Umbilical cord (tissue), 2 donors: ENCODE measurements around the gene SEMA5A. TPM values are rescaled to one million over a fixed set of nuclear protein-coding genes. Genes with fewer than 3 reads are reported as not detected.
"Not testable (repeated sequence)": the region's sequence is repeated elsewhere in the genome, so short reads cannot be mapped to it uniquely, and the experiment has no call there.

Experiments
- DNase-seq: peaks from one replicate; pipeline ENCODE4 v3.0.0-alpha.2; 2015; ENCODE audit warnings: low spot score
- total RNA-seq: library from RNA; depleted of rRNA; stranded (reverse); fragments of >200 nt; gene quantifications from one replicate; pipeline ENCODE4 v1.2.3, GENCODE V29; 2014; ENCODE audit warnings: low replicate concordance; ENCODE audit not compliant: insufficient read depth

The SEMA5A gene
- total RNA-seq, 1 donor from 2014 or later = 24.8 TPM

DNA sequence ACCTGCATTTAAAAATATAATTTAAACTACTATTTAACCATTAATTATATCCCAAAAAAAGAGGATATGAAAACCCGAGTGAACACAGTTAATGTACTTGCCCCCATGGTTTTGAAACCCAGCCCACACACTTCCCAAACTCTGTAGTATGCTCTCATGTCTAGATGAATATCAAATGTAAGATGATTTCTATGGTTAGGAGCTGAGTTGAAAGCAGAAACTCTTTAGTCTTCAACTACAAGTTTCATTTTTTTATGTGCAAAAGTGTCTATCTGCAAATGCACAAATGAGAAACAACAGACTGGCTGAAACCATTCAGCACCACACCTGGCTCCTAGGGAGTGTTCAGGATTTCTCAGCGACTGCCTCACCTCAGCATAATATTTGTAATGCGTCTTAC, 183.3 kb downstream of the SEMA5A start:
- no peak for DNase-seq

DNA sequence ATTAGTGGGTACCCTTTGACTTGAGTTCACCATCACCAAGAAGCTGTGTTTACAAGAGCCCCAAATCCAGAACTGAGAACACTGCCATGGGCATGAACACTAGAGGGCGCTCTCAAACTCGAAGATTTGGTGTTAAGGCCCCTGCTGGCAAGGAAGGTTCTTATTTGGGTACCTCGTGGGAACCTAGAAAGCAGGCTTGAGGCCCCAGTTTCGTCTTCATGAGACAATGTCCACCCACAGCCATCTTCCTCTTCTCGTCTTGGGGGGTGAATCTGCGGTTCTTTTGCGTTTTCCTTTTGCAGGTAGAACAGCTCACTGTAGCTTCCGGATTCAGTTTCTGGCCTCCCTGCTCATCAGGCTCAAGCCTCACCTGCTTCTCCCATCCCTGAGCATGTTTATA, 184.0 kb downstream of the SEMA5A start:
- peak; percentile 21 for DNase-seq

DNA sequence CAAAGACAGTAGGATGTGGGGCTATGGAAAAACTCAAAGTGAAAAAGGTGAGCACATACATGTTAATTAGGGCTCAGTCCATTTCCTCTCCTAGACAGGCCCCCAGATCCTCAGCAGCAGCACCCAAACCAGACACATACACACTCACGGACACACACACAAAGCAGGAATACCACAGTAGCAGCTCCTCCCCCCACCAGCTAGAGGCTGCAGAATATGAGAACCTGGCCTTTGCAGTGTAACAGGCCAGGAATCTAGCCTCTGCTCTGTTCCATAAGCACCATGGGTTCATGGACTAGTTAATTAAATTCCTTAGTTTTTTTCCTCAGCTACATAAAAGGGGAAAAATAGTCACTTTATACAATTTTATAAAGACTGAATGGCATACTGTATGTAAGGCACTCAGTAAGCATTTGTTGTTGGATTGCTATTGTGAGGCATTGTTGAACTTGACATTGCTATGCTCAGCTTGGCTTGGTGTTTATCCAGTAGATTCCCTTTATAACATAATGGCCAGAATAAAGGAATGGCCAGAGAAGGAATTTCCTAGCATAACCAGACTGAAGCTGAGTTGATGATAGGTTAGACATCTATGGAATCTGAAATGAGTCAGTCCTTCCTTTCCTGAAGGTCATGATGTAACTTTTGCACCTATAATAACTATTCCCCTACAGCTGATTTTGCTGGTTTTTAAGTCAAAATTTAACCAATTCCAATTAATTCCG, 186.8 kb downstream of the SEMA5A start:
- DNase-seq = peak; percentile 8

DNA sequence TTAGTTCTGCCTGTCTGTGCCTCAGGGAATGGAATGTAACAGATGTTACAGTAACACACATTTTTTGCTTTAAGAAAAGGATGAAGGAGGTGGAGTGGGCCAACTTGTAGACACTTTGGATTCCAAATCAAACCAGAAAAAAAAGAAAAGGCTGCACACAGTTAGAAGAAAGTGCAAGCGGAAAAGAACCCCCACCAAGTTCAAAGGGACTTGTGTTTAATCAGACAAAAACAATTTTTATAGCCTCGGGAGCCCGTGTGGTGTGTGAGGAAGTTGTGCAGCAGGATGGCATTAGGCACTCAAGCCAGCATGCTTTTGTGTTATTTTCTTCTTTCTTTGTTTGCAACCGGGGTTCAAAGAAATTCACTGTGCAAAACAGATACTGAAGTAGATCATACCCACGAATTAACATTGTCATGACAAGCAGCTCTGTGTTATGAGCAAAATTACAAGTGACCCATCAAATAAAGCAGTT, 189.5 kb downstream of the SEMA5A start:
- peak; percentile 29 for DNase-seq

DNA sequence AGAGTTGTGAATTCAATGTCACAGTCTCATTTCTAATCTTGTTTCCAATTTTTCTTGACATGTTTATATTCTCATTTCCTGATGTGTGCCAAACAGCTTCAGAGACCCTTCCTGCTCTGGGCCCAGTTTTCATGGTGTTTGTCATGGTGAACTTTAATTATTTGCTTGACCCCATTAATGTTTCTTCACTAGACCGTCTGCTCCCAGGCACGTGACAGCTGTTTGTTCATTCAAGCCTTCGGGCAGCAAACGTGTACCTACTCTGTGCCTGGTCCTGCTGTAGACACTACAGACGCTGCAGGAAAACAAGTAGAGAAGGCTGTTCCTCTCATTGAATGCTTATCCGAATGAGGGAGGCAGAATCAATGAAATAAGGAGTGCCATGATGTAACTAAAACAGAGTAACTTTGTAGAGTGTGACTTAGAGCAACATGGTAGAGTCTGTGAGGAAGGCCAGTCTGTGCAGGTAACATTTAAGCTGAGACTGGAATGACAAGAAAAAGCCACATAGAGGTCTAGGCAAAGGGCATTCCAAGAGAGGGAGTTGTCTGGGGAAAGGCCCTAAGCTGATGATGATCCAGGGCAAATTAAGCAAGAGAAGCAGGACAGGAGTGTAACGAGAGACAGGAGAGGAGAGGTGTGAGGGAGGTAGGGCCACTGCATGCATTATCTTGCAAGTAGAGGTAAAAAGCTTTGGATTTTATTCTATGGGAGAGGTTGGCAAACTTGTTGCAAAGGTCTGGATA, 191.4 kb downstream of the SEMA5A start:
- DNase-seq = no peak

DNA sequence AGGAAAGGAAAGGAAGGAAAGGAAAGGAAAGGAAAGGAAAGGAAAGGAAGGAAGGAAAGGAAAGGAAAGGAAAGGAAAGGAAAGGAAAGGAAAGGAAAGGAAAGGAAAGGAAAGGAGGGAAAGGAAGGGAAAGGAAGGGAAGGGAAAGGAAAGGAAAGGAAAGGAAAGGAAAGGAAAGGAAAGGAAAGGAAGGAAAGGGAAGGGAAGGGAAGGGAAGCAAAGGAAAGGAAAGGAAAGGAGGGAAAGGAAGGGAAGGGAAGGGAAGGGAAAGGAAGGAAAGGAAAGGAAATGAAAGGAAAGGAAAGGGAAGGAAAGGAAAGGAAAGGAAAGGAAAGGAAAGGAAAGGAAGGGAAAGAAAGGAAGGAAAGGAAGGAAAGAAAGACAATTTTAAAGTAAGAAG, 192.8 kb downstream of the SEMA5A start:
- not testable (repeated sequence) for DNase-seq

DNA sequence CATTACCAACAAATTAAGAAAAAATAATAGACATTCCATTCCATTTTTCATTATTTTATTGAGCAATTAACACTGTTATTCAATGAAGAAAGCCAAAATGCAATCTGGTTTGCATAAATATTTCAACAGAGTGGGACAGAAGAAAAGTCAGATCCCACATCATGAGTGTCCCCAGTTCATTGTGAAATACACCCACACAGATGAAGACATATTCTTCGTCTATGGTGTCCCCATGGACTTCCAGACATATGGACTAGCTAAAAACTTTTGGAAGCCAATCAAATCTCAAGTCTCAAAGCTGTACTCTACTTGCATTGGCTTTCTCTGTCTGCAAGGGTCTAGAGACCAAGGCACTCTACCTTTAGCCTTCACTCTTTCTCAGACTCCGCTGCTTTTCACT, 194.3 kb downstream of the SEMA5A start:
- DNase-seq = no peak

DNA sequence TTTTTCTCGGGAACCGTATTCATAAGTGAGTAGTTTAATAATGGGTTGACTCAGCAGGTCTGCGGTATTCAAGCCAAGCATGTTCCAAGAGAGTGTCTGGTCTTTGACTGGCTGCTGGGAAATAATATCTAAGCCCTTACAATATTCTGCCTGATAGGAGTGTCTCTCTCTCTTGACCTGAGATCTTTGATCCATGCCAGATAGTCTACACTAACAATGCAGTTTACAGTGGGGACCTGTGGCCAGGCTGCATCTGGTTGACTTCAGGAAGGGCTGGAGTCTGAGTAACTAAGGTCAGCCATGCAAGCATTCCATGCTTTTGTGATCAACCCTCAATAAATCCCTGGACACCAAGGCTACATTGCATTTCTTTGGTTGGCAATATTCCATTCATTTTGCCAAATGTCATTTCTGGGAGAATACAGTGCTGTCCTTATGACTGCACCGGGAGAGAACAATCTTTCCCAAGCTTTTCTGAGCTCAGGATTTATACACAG, 195.5 kb downstream of the SEMA5A start:
- peak; percentile 66 for DNase-seq

DNA sequence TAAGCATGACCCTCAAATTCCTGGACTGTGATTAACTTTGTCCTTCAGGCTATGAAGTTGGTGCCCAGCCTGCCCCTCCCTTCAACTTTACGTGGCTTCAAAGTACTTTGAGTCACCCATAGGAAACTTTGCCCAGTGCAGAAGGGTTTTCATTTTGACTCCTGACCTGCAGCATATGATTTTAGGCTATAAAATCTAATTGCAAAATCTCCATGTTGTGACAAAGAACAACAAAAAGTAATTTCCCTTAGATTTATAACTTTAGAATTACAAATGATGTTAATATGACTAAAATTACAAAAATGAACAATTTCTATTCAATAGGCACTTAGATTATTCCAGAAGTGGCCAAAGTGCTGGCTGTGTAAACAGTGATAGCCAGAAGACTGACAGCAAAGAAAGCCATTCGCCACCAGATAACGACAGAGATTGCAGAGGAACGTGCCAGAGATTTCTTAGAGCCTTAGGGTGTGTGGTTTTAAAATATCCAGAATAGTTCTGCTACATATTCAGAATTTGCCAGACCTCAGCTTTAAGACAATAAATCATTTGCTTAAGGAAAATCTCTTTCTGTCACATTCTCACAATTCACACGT, 197.4 kb downstream of the SEMA5A start:
- DNase-seq = peak; percentile 84

DNA sequence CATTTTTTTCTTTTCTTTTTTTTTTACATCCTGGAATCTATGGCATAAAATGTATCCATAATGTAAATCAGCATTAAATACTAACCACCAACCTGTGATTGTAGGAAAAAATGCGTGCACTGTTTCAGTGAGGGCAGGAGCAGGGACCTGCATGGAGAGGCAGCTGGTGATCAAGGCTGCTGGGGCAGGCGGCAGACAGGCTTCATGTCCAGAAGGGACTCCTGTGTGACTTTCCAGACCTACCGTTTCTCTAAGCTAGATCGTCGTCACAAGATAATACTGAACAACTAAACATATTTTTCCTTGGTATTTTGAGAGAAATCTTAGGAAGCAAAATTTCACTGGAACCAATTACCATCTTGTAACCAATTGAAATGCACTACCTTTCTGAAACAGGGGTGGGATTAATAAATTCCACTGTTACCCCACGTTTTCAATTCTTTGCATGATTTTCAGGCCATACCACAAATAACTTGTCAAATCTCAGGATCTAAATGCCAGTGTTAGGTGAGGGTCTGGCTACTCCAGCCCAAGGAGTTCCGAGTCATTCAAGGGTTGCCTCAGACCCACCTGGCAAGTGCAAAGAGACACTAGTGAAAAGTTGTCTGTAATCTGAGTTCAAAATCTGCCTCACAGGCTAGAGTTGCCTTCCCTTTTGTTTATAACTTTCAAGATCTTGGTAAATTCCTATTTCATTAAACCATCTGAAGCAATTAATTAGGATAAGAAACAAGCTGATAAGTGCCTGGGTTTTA, 198.2 kb downstream of the SEMA5A start:
- no peak for DNase-seq

DNA sequence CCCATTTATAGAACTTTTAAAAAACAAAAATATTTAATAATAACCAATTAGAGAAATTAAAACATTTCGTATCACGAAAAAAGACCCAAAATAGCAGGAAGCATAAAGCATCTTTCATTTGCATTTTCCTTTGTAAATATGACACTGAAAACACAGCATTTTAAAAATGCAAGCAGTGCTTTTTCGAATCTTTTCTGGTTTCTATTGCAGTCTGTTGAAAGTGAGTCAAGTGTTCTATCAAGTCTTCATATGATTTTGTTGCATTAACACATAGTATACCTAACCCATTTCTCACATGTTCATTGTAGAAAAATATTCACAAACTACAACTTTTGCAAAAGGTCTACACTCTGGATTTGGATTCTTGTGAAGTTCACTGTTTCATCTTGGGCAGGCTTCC, 198.8 kb downstream of the SEMA5A start:
- no peak for DNase-seq

DNA sequence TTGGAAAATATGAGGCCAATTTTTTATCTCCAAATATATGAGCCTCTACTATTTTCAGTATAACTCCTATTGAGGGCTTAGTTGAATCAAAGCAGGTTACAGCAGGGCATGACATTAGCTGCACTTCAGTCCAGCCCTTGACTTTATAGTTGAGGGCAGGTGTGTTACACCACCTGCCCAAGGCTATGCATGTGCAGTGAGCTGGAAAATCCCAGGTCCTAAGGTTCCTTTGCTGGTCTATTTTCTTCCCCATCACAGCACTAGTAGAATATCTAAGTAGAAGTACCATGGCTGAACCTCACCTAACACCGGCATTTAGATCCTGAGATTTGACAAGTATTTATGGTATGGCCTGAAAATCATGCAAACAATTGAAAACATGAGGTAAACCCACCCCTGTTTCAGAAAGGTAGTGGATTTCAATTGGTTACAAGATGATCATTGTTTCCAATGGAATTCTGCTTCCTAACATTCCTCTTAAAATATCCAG, 201.1 kb downstream of the SEMA5A start:
- DNase-seq = no peak

DNA sequence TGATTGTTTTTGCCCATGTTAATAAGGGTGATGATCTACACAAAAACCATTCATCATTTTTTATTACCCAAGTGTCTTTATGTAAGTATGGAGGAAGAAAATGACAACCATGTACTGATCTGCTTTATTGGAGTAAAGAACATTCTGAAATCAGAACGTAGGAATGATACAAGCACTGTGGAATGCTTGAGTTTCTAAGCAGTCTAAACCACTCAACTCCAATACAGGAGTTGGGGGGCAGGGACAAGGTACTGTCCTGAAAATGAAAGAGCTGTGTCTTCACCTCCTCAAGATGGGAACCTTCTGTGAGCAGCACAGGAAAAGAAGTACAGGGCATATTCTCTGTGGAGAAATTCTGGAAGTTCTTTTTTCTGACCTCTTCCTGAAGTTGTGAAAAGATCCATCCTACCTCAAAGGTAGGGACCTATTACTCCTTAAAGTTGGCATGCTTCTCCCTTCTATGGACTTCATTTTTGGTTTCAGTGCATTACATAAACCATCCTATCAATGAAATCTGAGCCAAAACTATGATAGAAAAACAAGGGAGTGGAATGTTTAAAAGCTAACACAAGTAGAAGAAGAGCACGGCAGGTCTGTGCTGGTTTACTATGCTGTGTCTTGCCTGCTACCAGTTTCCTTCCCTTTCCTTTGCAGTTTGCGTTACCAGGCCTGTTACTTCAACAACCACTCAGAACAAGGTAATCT, 202.6 kb downstream of the SEMA5A start:
- peak; percentile 25 for DNase-seq

DNA sequence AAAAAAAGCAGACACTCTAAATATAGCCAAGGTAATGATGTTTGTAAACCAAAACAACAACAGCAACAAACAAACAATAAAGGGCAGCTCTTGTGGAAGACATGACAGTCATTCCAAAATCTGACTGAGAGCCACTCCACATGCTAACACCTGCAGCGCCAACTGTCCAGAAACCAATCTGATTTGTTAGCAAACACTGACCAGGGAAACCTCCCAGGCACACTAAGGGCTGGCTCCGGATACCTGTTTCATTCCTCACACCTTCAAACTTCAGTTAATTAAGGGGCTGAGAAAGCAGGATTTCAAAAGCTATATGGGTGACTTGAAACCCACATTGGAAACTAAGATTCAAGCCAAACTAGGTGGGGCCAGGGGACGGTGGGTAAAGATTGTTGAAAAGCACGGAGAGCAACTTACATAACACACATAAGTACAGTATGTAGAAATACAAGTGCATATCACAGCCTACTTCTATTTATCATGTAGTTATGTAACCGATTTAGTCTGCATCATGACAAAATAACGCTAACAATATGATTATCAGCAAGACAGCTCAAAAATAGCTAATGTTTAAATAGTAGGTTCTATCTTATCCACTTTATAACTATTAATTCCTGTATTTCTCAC, 203.6 kb downstream of the SEMA5A start:
- no peak for DNase-seq

DNA sequence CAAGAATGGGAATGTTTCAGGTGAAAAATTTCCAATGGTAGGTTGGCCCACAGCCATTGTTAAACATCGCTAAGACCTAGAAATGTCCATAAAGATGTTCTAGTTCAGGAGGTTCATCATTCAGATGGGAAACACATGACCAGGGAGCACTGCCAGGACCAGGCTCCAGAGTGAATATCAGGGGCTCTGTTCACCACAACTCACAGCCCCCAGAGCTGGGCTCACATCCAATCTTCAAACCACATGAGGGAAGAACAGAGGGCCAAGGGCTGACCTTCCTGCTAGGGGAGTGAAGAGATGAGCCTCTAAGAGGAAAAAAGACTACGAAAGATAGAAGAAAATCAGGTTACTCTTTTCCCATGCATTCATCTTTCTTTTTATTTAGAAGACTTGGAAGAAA, 205.8 kb downstream of the SEMA5A start:
- DNase-seq = no peak

DNA sequence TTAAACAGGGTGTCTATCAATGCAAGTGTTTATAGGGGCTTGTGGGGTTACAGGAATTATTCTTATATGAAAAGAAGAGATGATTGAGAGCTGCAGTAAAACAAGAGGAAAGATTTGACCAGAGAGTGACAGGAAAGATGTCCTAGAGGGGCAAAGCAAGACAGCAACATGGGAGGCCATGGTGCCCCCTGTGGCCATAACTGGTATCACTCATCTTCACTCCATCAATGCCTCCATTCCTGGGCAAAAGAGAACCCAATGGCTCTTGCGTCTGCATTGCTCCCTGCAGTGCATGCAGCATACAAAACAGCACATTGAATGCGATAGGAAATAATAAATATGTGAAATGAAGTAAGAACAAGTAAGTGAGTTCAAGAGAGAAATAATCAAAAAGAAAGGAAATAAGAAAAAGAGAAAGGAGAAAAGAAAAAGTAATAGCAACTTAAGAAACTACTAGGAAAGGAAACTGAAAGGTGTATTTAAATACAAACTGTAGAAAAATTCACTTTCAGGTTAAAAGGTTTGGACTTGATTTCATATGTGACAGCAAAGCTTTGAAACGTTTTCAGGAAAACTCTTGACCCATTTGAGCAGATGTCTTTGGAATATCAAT, 206.6 kb downstream of the SEMA5A start:
- DNase-seq = no peak

DNA sequence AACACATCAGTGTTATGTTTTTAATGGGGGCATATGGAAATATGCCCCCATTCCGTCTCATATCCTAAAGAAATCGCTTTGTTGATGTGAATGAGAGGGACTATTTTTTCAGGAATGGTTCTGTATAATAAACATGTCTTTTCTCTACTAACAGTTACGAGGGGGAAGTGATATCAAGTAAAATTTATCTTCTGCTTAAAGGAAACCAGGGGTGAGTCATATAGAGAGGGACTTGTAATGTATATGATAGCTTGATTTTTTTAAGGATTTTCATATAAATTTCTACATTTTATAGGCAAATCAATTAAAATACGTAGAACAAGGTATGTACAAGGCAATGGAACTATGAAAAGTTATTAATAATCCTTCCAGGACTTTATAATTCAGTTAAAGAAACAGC, 207.1 kb downstream of the SEMA5A start:
- no peak for DNase-seq

DNA sequence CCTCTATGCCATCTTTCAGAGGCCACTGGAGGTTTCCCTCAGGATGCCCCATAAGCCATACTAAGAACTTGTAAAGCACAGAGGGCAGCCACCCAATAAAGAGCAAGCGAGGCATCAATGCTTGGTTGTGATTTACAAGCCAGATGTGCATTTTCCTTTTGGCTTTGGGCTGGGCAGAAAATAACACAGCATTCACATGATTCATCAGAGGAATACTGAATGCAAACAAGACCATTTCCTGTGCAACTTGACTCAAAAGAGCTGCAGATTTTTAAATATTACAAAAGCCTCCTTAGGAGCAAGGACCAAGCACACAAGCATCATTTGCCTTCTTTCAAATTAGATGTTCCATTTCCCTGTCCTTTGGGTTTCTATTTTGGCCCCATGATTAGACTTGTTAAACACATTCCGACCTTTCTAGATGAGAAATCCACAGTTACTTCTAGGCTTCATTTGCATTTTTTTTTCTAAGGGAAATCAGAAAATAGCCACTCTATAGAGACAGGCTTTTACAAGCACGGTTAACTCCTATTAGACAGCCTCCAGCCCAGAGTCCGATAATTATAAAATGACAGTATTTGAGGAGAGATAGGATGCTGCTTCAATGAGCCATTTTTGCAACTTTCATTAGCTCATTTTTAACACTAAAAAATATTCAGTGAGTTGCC, 207.8 kb downstream of the SEMA5A start:
- peak; percentile 88 for DNase-seq

DNA sequence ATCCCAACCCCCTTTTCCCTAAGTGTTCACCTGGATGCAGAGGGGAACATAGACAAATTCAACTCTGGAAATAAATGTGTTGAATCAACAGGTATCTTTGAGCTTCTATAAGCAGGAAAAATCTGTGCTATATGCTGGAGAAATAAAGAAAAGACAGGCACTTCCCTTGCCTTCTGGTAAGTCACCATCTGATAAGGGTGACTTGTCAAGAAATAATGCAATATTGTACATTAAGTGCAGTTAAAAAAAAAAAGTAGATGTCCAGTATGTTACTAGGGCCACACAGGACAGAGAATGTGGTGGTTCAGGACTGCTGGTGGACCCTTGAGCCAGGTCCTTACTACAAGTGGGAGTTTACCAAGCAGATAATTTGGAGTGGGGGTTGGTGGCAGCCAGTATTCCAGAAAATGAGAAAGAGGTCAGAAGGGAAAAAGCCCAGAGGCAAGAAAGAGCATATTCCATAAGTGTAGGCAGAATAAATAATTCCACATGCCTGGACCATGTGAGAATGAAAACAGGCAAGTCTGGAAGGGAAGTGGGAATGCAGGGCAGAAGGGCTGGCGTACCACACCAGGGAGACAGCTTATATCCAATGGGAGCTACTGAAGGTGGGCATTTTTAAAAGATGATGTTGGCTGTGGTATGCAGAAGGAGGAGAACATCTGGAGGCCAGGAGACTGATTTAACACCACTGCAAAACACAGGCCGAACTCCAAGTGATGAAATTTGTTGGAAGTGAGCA, 209.9 kb downstream of the SEMA5A start:
- no peak for DNase-seq
